ENCODE measurements around the gene NOX3.

DNA sequence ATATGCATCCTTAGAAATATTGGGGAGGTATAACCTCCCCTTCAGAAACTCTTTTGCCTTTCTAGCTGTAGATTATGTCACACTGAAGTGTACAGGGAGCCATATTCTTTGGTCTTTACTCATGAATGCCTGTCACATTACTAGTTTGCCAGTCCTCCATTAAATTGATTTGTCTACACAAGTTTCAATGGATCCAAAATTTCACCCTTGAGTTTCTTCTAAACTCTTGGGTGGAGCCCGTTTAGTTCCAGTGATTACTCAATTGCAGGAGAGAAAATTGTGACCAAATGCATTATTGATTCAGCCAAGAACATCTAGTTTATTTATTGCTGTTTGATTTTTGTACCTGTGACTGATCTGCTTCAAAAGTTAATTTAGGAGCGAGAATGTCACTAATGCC lies 81.0 kb downstream of the NOX3 start:
- TF ChIP-seq, protein P1, sequence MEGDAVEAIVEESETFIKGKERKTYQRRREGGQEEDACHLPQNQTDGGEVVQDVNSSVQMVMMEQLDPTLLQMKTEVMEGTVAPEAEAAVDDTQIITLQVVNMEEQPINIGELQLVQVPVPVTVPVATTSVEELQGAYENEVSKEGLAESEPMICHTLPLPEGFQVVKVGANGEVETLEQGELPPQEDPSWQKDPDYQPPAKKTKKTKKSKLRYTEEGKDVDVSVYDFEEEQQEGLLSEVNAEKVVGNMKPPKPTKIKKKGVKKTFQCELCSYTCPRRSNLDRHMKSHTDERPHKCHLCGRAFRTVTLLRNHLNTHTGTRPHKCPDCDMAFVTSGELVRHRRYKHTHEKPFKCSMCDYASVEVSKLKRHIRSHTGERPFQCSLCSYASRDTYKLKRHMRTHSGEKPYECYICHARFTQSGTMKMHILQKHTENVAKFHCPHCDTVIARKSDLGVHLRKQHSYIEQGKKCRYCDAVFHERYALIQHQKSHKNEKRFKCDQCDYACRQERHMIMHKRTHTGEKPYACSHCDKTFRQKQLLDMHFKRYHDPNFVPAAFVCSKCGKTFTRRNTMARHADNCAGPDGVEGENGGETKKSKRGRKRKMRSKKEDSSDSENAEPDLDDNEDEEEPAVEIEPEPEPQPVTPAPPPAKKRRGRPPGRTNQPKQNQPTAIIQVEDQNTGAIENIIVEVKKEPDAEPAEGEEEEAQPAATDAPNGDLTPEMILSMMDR (IDR thresholded peaks at IDR 0.05; ENCODE audit: poor library complexity) = no peak
- no peak for TF ChIP-seq EZH2 (IDR thresholded peaks at IDR 0.05; ENCODE audit: borderline replicate concordance)
